GM23338 (cell line): Measurements from ENCODE around the gene KCNQ1OT1. TPM values are rescaled to one million over a fixed set of nuclear protein-coding genes. Genes with fewer than 3 reads are reported as not detected.

Source experiments
- ATAC-seq: fragments of 200-7000 bp; cut with Tn5 transposase; 3 replicates; pipeline ENCODE4 v1.9.1; 2020
- DNase-seq: peaks from one replicate; pipeline ENCODE4 v3.0.0-alpha.2; 2015; ENCODE audit warnings: low spot score
- H2AFZ ChIP-seq: fragments of 200-600 bp; sonication (generic); 2 replicates; pipeline ENCODE4 v1.8.0; 2016; ENCODE audit warnings: antibody characterized with exemption, mild to moderate bottlenecking, moderate library complexity
- H3F3A ChIP-seq: fragments of 200-600 bp; sonication (generic); replicated peaks from 2 replicates; pipeline ENCODE4 v1.8.0; 2017; ENCODE audit warnings: antibody characterized with exemption, mixed run types, low read depth
- H3K27ac ChIP-seq: fragments of 200-600 bp; sonication (generic); 2 replicates; pipeline ENCODE4 v1.6.1; 2016; ENCODE audit warnings: low read depth
- H3K27me3 ChIP-seq: fragments of 200-600 bp; sonication (generic); 2 replicates; pipeline ENCODE4 v1.8.0; 2016; ENCODE audit warnings: mild to moderate bottlenecking, mixed run types, moderate library complexity; ENCODE audit not compliant: insufficient read depth
- H3K36me3 ChIP-seq: fragments of 200-600 bp; sonication (generic); 2 replicates; pipeline ENCODE4 v1.8.0; 2016; ENCODE audit warnings: mild to moderate bottlenecking; ENCODE audit not compliant: insufficient read depth
- H3K4me1 ChIP-seq: fragments of 200-600 bp; sonication (generic); 2 replicates; pipeline ENCODE4 v1.8.0; 2016; ENCODE audit warnings: mild to moderate bottlenecking, moderate library complexity; ENCODE audit not compliant: insufficient read depth
- H3K4me2 ChIP-seq: fragments of 200-600 bp; sonication (generic); 2 replicates; pipeline ENCODE4 v1.7.1; 2017; ENCODE audit warnings: mixed run types
- H3K4me3 ChIP-seq: fragments of 200-600 bp; sonication (generic); 2 replicates; pipeline ENCODE4 v1.6.1; 2016; ENCODE audit warnings: mixed run types
- H3K79me2 ChIP-seq: fragments of 200-600 bp; sonication (generic); replicated peaks from 2 replicates; pipeline ENCODE4 v1.8.0; 2017; ENCODE audit warnings: mild to moderate bottlenecking; ENCODE audit not compliant: insufficient read depth
- H3K9me2 ChIP-seq: fragments of 200-600 bp; sonication (generic); 2 replicates; pipeline ENCODE4 v1.8.0; 2017; ENCODE audit not compliant: insufficient read depth
- H4K20me1 ChIP-seq: fragments of 200-600 bp; sonication (generic); replicated peaks from 2 replicates; pipeline ENCODE4 v1.8.0; 2017; ENCODE audit warnings: mild to moderate bottlenecking; ENCODE audit not compliant: insufficient read depth
- H3K27ac Mint-ChIP-seq: 2 replicates; pipeline ENCODE4 v1.8.0; 2020; ENCODE audit warnings: inconsistent platforms, mild to moderate bottlenecking, moderate library complexity, mixed read lengths
- H3K27me3 Mint-ChIP-seq: 3 replicates; pipeline ENCODE4 v1.8.0; 2022; ENCODE audit warnings: low read depth, mild to moderate bottlenecking, moderate library complexity, mixed read lengths, inconsistent platforms; ENCODE audit not compliant: insufficient read depth, poor library complexity
- H3K36me3 Mint-ChIP-seq: 3 replicates; pipeline ENCODE4 v1.8.0; 2021; ENCODE audit warnings: low read depth, mild to moderate bottlenecking, inconsistent platforms, moderate library complexity, mixed read lengths
- H3K4me1 Mint-ChIP-seq: 3 replicates; pipeline ENCODE4 v1.8.0; 2020; ENCODE audit warnings: mild to moderate bottlenecking, inconsistent platforms, mixed read lengths
- H3K4me3 Mint-ChIP-seq: 3 replicates; pipeline ENCODE4 v1.8.0; 2021; ENCODE audit warnings: moderate library complexity, mild to moderate bottlenecking, inconsistent platforms, mixed read lengths
- H3K9me3 Mint-ChIP-seq: 3 replicates; pipeline ENCODE4 v1.8.0; 2020; ENCODE audit warnings: moderate library complexity, mild to moderate bottlenecking, inconsistent platforms, mixed read lengths
- CTCF ChIP-seq, 2 experiments: fragments of 200-600 bp in 1 of 2; sonication (generic) in 1 of 2; conservative IDR thresholded peaks; 2 replicates each; pipeline versions ENCODE4 v1.5.1 to v1.6.1; 2016 to 2017; ENCODE audit warnings: antibody characterized with exemption in 2 of 2, low read depth in 2 of 2, mild to moderate bottlenecking in 2 of 2, moderate library complexity in 1 of 2
- EZH2phosphoT487 ChIP-seq: fragments of 200-600 bp; sonication (generic); IDR thresholded peaks from one replicate; pipeline ENCODE4 v1.8.1; 2018; ENCODE audit warnings: antibody characterized with exemption; ENCODE audit not compliant: unreplicated experiment
- JUNB ChIP-seq: IDR thresholded peaks from one replicate; pipeline ENCODE4 v1.6.1; 2016; ENCODE audit warnings: antibody characterized with exemption; ENCODE audit not compliant: unreplicated experiment
- NANOG ChIP-seq: IDR thresholded peaks from 2 replicates; pipeline ENCODE4 v1.6.1; 2016; ENCODE audit warnings: antibody characterized with exemption, borderline replicate concordance
- POLR2AphosphoS5 ChIP-seq: IDR thresholded peaks from 2 replicates; pipeline ENCODE4 v1.6.1; 2016; ENCODE audit warnings: antibody characterized with exemption, low read depth
- STAT1 ChIP-seq: IDR thresholded peaks from one replicate; pipeline ENCODE4 v1.6.1; 2016; ENCODE audit warnings: antibody characterized with exemption; ENCODE audit not compliant: unreplicated experiment
- ZNF114 ChIP-seq: fragments of 250-450 bp; sonication (Bioruptor Pico); IDR thresholded peaks from 2 replicates; pipeline ENCODE4 v1.5.0; 2020; ENCODE audit warnings: mild to moderate bottlenecking, moderate library complexity
- ZNF462 ChIP-seq: fragments of 250-450 bp; sonication (Bioruptor Pico); IDR thresholded peaks from 2 replicates; pipeline ENCODE4 v1.5.0; 2020; ENCODE audit warnings: mild to moderate bottlenecking, moderate library complexity
- polyA plus RNA-seq: library from polyadenylated mRNA; unstranded; fragments of >200 nt; fragmentation: Nextera tagmentation; extraction: Ambion mirVana; gene quantifications from 2 replicates; pipeline ENCODE4 v1.2.1, GENCODE V29; 2016
- total RNA-seq: library from RNA; depleted of rRNA; stranded (reverse); fragments of >200 nt; shearing (Covaris generic); gene quantifications from 2 replicates; pipeline ENCODE4 v1.2.3, GENCODE V29; 2014
- TF ChIP-seq, protein P1 (sequence below): IDR thresholded peaks from one replicate; pipeline ENCODE4 v1.6.1; 2018; ENCODE audit warnings: antibody characterized with exemption; ENCODE audit not compliant: unreplicated experiment

The KCNQ1OT1 gene
- total and polyA plus RNA-seq, 2 experiments from 2014 or later: 1.5 to 4.2 TPM

DNA sequence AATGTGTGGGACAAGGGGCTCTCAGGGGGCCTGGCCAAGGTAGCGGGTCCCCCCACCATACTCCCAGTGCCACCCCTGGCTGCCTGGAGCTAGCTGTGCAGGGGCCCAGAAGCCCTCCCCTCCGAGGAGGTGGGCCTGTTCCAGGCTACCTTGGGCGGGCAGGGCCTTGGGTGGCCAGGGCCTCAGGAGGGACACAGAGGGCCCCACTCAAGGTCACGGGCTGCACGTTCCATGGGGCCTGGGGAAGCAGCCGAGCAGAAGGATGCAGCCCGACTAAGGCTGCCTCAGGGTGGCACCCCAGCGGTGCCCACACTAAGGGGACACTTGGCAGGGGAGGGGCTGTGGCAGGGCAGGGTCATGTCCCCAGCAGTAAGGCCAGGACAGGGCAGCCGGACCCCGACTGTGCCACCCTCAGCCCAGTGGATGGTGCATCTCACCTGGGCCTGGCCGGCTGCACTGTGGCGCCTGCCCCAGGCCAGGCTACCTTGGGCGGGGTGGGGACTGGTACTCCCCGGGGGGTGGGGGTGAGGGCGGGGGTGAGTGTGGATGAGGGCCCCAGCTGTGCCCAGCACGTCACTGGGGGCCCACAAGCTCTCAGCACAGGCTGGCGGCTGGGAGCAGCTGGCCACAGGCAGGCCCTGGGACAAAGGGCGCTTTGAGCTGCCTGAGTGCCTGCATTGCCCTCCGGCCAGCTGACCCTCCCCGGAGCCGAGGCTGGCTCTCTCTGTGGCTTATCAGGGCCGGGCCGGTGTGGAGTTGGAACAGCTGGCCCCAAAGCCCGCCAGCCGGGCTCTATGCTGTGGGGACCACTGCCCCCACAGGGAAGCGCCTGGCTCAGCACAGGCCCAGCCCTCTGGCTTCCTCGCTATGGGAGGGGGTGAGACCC lies 137.9 kb downstream of the KCNQ1OT1 start:
- H3K27me3 Mint-ChIP-seq: peaks cover 64% of the 10 kb centered on the region
- DNase-seq (no peak), ATAC-seq (peak; percentile 51)

More for the DNA sequence above, 137.9 kb downstream of the KCNQ1OT1 start:
- H3F3A ChIP-seq: no peaks in the 10 kb centered on the region
- Mint-ChIP-seq H3K27ac (no peak overlapping the region), H3K36me3 (no peaks in the 10 kb centered on the region), H3K4me3 (no peak overlapping the region), H3K4me1 (no peaks in the 10 kb centered on the region; the same call in 2 of the 3 replicates), H3K9me3 (peaks cover 3% of the 10 kb centered on the region; the same call in 1 of the 3 replicates)
- no peaks in the 10 kb centered on the region for H3K36me3 ChIP-seq
- H3K27ac ChIP-seq: no peak overlapping the region
- peaks cover 45% of the 10 kb centered on the region for H3K27me3 ChIP-seq
- H3K4me2 ChIP-seq: no peak overlapping the region
- TF ChIP-seq EZH2phosphoT487: no peak
- no peak for TF ChIP-seq POLR2AphosphoS5
- no peak for TF ChIP-seq CTCF (conservative IDR thresholded peaks at IDR 0.05; ENCODE audit: low read depth in 2 of 2)
- TF ChIP-seq ZNF462: no peak
- TF ChIP-seq ZNF114 (CRISPR knock-in tag): no peak
- TF ChIP-seq NANOG: no peak
- TF ChIP-seq, protein P1, sequence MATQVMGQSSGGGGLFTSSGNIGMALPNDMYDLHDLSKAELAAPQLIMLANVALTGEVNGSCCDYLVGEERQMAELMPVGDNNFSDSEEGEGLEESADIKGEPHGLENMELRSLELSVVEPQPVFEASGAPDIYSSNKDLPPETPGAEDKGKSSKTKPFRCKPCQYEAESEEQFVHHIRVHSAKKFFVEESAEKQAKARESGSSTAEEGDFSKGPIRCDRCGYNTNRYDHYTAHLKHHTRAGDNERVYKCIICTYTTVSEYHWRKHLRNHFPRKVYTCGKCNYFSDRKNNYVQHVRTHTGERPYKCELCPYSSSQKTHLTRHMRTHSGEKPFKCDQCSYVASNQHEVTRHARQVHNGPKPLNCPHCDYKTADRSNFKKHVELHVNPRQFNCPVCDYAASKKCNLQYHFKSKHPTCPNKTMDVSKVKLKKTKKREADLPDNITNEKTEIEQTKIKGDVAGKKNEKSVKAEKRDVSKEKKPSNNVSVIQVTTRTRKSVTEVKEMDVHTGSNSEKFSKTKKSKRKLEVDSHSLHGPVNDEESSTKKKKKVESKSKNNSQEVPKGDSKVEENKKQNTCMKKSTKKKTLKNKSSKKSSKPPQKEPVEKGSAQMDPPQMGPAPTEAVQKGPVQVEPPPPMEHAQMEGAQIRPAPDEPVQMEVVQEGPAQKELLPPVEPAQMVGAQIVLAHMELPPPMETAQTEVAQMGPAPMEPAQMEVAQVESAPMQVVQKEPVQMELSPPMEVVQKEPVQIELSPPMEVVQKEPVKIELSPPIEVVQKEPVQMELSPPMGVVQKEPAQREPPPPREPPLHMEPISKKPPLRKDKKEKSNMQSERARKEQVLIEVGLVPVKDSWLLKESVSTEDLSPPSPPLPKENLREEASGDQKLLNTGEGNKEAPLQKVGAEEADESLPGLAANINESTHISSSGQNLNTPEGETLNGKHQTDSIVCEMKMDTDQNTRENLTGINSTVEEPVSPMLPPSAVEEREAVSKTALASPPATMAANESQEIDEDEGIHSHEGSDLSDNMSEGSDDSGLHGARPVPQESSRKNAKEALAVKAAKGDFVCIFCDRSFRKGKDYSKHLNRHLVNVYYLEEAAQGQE: no peak
- TF ChIP-seq STAT1: no peak
- no peak for TF ChIP-seq JUNB
- no peak overlapping the region for H3K4me3 ChIP-seq
- no peaks in the 10 kb centered on the region for H3K9me2 ChIP-seq
- H3K79me2 ChIP-seq: no peaks in the 10 kb centered on the region
- H4K20me1 ChIP-seq: no peaks in the 10 kb centered on the region; the same call in 1 of the 2 replicates
- H3K4me1 ChIP-seq: no peaks in the 10 kb centered on the region; the same call in 1 of the 2 replicates
- H2AFZ ChIP-seq: no peak overlapping the region
